PC-9 (cell line): ENCODE results near the gene ANKRD44. TPM values are rescaled to one million over a fixed set of nuclear protein-coding genes. Genes with fewer than 3 reads are reported as not detected.

Experiments used
- BruUV-seq: library from RNA; stranded (reverse); fragments of 400-500 nt; replicated peaks from 2 replicates; lab custom pipeline; 2021; lab: Mats Ljungman, UMichigan
- CTCF ChIA-PET: fragments of 300-600 bp; sonication (Branson Sonifier 250); formaldehyde crosslinking; loops from one replicate; lab custom pipeline; 2022; ENCODE audit warnings: antibody characterized with exemption; lab: Charles Lee
- POLR2A ChIA-PET: fragments of 300-600 bp; sonication (Branson Sonifier 250); formaldehyde crosslinking; loops from one replicate; lab custom pipeline; 2022; ENCODE audit warnings: antibody characterized with exemption; ENCODE audit not compliant: unreplicated experiment; lab: Charles Lee
- DNase-seq, 2 experiments: peaks; one replicate each; pipeline versions ENCODE4 v3.0.0 to v3.0.0-alpha.2; 2015 to 2022; ENCODE audit warnings: mixed read lengths in 1 of 2
- H2AFZ ChIP-seq: fragments of 200-600 bp; sonication (generic); 2 replicates; pipeline ENCODE4 v1.8.1; 2017; ENCODE audit warnings: antibody characterized with exemption
- H3F3A ChIP-seq: fragments of 200-600 bp; sonication (generic); 2 replicates; pipeline ENCODE4 v1.8.1; 2017; ENCODE audit warnings: antibody characterized with exemption, mild to moderate bottlenecking, low read depth; ENCODE audit not compliant: insufficient read depth
- H3K27ac ChIP-seq: fragments of 200-600 bp; sonication (generic); 2 replicates; pipeline ENCODE4 v1.6.1; 2016; ENCODE audit warnings: mixed run types
- H3K27me3 ChIP-seq: fragments of 200-600 bp; sonication (generic); 2 replicates; pipeline ENCODE4 v1.6.1; 2016; ENCODE audit warnings: low read depth, mixed run types; ENCODE audit not compliant: insufficient read depth
- H3K36me3 ChIP-seq: fragments of 200-600 bp; sonication (generic); 2 replicates; pipeline ENCODE4 v1.6.1; 2016; ENCODE audit warnings: low read depth, mixed run types
- H3K4me1 ChIP-seq: fragments of 200-600 bp; sonication (generic); replicated peaks from 2 replicates; pipeline ENCODE4 v1.6.1; 2016; ENCODE audit warnings: mixed run types; ENCODE audit not compliant: insufficient read depth
- H3K4me2 ChIP-seq: fragments of 200-600 bp; sonication (generic); 2 replicates; pipeline ENCODE4 v1.6.1; 2017; ENCODE audit warnings: mixed run types
- H3K4me3 ChIP-seq: fragments of 200-600 bp; sonication (generic); 2 replicates; pipeline ENCODE4 v1.6.1; 2016; ENCODE audit warnings: mixed run types
- H3K79me2 ChIP-seq: fragments of 200-600 bp; sonication (generic); 2 replicates; pipeline ENCODE4 v1.6.1; 2017; ENCODE audit warnings: low read depth, mixed run types
- H3K9me2 ChIP-seq: fragments of 200-600 bp; sonication (generic); 2 replicates; pipeline ENCODE4 v1.8.1; 2017; ENCODE audit warnings: mild to moderate bottlenecking; ENCODE audit not compliant: insufficient read depth
- H3K9me3 ChIP-seq: fragments of 200-600 bp; sonication (generic); 2 replicates; pipeline ENCODE4 v1.8.1; 2016; ENCODE audit warnings: low read depth; ENCODE audit not compliant: insufficient read depth
- H4K20me1 ChIP-seq: fragments of 200-600 bp; sonication (generic); 2 replicates; pipeline ENCODE4 v1.8.1; 2017; ENCODE audit not compliant: insufficient read depth
- CTCF ChIP-seq: fragments of 200-600 bp; sonication (generic); conservative IDR thresholded peaks from 2 replicates; pipeline ENCODE4 v1.6.1; 2017; ENCODE audit warnings: mixed run types, antibody characterized with exemption, mild to moderate bottlenecking, moderate library complexity
- EZH2 ChIP-seq: fragments of 200-600 bp; sonication (generic); IDR thresholded peaks from 2 replicates; pipeline ENCODE4 v1.8.0; 2017; ENCODE audit warnings: antibody characterized with exemption, low read depth
- intact Hi-C: fragments of 100-400 bp; cut with micrococcal nuclease; formaldehyde crosslinking; loops from one replicate; pipeline ENCODE4 v1.10.0; 2022; ENCODE audit not compliant: unreplicated experiment
- total RNA-seq: library from RNA; stranded (reverse); gene quantifications from 2 replicates; pipeline ENCODE4 v1.2.3, GENCODE V29; 2021

Gene ANKRD44
- total RNA-seq, 1 experiment from 2014 or later: 3.4 TPM

- CTCF ChIA-PET: no interaction called here
- BruUV-seq: no TSS peak
- TF ChIP-seq EZH2: no peak
- TF ChIP-seq CTCF: no peak
Observed at GRCh38 chr2:197244349-197244748, 66.2 kb downstream of the ANKRD44 start.

GRCh38 chr2:197242719-197243118 lies 67.9 kb downstream of the ANKRD44 start:
- intact Hi-C loops: no loop called here
- Histone ChIP-seq H4K20me1 (no peaks in the 10 kb centered on the region), H3K4me2 (no peak overlapping the region), H3F3A (no peaks in the 10 kb centered on the region), H3K79me2 (no peaks in the 10 kb centered on the region), H3K27me3 (no peaks in the 10 kb centered on the region), H3K9me3 (no peaks in the 10 kb centered on the region), H3K4me1 (no peaks in the 10 kb centered on the region), H3K36me3 (no peaks in the 10 kb centered on the region), H2AFZ (no peak overlapping the region), H3K4me3 (no peak overlapping the region), H3K9me2 (no peaks in the 10 kb centered on the region), H3K27ac (no peak overlapping the region)
- ChIA-PET POLR2A (no interaction called here), CTCF (no interaction called here)
- TF ChIP-seq EZH2: no peak
- no peak for TF ChIP-seq CTCF
- no peak for DNase-seq
- no TSS peak for BruUV-seq

More at GRCh38 chr2:197244349-197244748, 66.2 kb downstream of the ANKRD44 start:
- no peak overlapping the region for H2AFZ ChIP-seq
- H3K9me2 ChIP-seq: no peaks in the 10 kb centered on the region
- H3K36me3 ChIP-seq: no peaks in the 10 kb centered on the region
- POLR2A ChIA-PET: no interaction called here
- no peaks in the 10 kb centered on the region for H3K4me1 ChIP-seq
- no peak overlapping the region for H3K27ac ChIP-seq
- no peaks in the 10 kb centered on the region for H3F3A ChIP-seq
- H3K4me2 ChIP-seq: no peak overlapping the region
- H3K79me2 ChIP-seq: no peaks in the 10 kb centered on the region
- DNase-seq: no peak
- H3K27me3 ChIP-seq: no peaks in the 10 kb centered on the region
- intact Hi-C loops: no loop called here
- no peaks in the 10 kb centered on the region for H4K20me1 ChIP-seq
- H3K9me3 ChIP-seq: no peaks in the 10 kb centered on the region
- H3K4me3 ChIP-seq: no peak overlapping the region

GRCh38 chr2:197241596-197241995 lies 69.0 kb downstream of the ANKRD44 start:
- H3K4me1 ChIP-seq: no peaks in the 10 kb centered on the region
- H3K36me3 ChIP-seq: no peaks in the 10 kb centered on the region
- H3K4me3 ChIP-seq: no peak overlapping the region
- H3F3A ChIP-seq: no peaks in the 10 kb centered on the region
- BruUV-seq: no TSS peak
- no peaks in the 10 kb centered on the region for H3K9me3 ChIP-seq
- H3K27me3 ChIP-seq: no peaks in the 10 kb centered on the region
- H3K4me2 ChIP-seq: no peak overlapping the region
- no peak for TF ChIP-seq EZH2
- TF ChIP-seq CTCF: no peak
- H2AFZ ChIP-seq: no peak overlapping the region
- H3K27ac ChIP-seq: no peak overlapping the region
- POLR2A ChIA-PET: no interaction called here
- H3K9me2 ChIP-seq: no peaks in the 10 kb centered on the region
- intact Hi-C loops: no loop called here
- no peaks in the 10 kb centered on the region for H4K20me1 ChIP-seq
- CTCF ChIA-PET: no interaction called here
- no peak for DNase-seq
- H3K79me2 ChIP-seq: no peaks in the 10 kb centered on the region
